ENCODE measurements around the gene B9D2.

GRCh38 chr19:41377977-41378709 lies 14.2 kb upstream of the B9D2 start:
- TF ChIP-seq, protein P1, sequence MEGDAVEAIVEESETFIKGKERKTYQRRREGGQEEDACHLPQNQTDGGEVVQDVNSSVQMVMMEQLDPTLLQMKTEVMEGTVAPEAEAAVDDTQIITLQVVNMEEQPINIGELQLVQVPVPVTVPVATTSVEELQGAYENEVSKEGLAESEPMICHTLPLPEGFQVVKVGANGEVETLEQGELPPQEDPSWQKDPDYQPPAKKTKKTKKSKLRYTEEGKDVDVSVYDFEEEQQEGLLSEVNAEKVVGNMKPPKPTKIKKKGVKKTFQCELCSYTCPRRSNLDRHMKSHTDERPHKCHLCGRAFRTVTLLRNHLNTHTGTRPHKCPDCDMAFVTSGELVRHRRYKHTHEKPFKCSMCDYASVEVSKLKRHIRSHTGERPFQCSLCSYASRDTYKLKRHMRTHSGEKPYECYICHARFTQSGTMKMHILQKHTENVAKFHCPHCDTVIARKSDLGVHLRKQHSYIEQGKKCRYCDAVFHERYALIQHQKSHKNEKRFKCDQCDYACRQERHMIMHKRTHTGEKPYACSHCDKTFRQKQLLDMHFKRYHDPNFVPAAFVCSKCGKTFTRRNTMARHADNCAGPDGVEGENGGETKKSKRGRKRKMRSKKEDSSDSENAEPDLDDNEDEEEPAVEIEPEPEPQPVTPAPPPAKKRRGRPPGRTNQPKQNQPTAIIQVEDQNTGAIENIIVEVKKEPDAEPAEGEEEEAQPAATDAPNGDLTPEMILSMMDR (conservative IDR thresholded peaks at IDR 0.05 in 1 of 2, IDR thresholded peaks at IDR 0.05 in 1 of 2; ENCODE audit: extremely low read depth in 1 of 2, insufficient read depth in 1 of 2, low read depth in 1 of 2, low read length in 2 of 2): no peak
- no peak for TF ChIP-seq EZH2 (IDR thresholded peaks at IDR 0.05; ENCODE audit: borderline replicate concordance, low read length)

Data from mammary epithelial cell (primary cell).